Adipose tissue (tissue), 3 donors: ENCODE results near the gene FAM163A. TPM values are rescaled to one million over a fixed set of nuclear protein-coding genes. Genes with fewer than 3 reads are reported as not detected.
"Not testable (repeated sequence)": the region's sequence is repeated elsewhere in the genome, so short reads cannot be mapped to it uniquely, and the experiment has no call there.

ENCODE experiments used
- H3K27ac ChIP-seq: one replicate; pipeline ENCODE4 v1.5.1; 2013; ENCODE audit warnings: low read depth, low read length
- WGBS, 3 donors: extraction: QIAGEN DNeasy Blood & Tissue Kit; methylation state at CpG; one replicate each; pipeline ENCODE4 v1.1.7; 2013; 5-methylcytosine and 5-hydroxymethylcytosine counted together
- polyA plus RNA-seq, 3 donors: library from polyadenylated mRNA; stranded (reverse); fragments of 200-250 nt; gene quantifications; one replicate each; pipeline ENCODE4 v1.2.3, GENCODE V29; 2013
- donor health status: healthy with polysubstance abuse.
- donor health status: Bipolar disorder and iron deficiency.
- donor health status: healthy.

The FAM163A gene
- polyA plus RNA-seq, 3 donors, result 0.05 to 0.22 (median 0.06) TPM

- 78 to 91% (median 79%) methylated on average over 6 of the region's 6 CpGs for WGBS, 3 donors
- no peak overlapping the region for H3K27ac ChIP-seq
Measured at GRCh38 chr1:179824265-179824664, 81.2 kb downstream of the FAM163A start.

- WGBS, 3 donors, result 77 to 83% (median 79%) methylated on average over 8 of the region's 8 CpGs
- no peak overlapping the region for H3K27ac ChIP-seq
Measured at GRCh38 chr1:179825206-179825605, 82.1 kb downstream of the FAM163A start.

GRCh38 chr1:179825798-179826460 is 82.8 kb downstream of the FAM163A start:
- WGBS, 3 donors, result 76 to 82% (median 78%) methylated on average over 12 to 13 of the region's 13 CpGs
- H3K27ac ChIP-seq, result no peak overlapping the region

- WGBS, 3 donors, result 73 to 78% (median 74%) methylated on average over 7 of the region's 7 CpGs
- no peak overlapping the region for H3K27ac ChIP-seq
Measured at GRCh38 chr1:179826626-179827280, 83.7 kb downstream of the FAM163A start.

- 89 to 93% (median 90%) methylated on average over 9 of the region's 9 CpGs for WGBS, 3 donors
- H3K27ac ChIP-seq, result no peak overlapping the region
Measured at GRCh38 chr1:179828554-179829110, 85.5 kb downstream of the FAM163A start.

- 53 to 56% (median 55%) methylated on average over 3 of the region's 3 CpGs for WGBS, 3 donors
- no peak overlapping the region for H3K27ac ChIP-seq
Measured at GRCh38 chr1:179831225-179831624, 88.1 kb downstream of the FAM163A start.

GRCh38 chr1:179831852-179832699 is 89.0 kb downstream of the FAM163A start:
- no peak overlapping the region for H3K27ac ChIP-seq
- WGBS, 3 donors, result 64 to 75% (median 66%) methylated on average over 9 of the region's 9 CpGs

GRCh38 chr1:179836686-179837445 is 93.8 kb downstream of the FAM163A start:
- WGBS, 3 donors, result 96 to 98% (median 97%) methylated on average over 34 to 38 of the region's 38 CpGs
- not testable (repeated sequence) for H3K27ac ChIP-seq

- 77 to 90% (median 83%) methylated on average over 3 of the region's 3 CpGs for WGBS, 3 donors
- H3K27ac ChIP-seq, result no peak overlapping the region
Measured at GRCh38 chr1:179840107-179840506, 97.0 kb downstream of the FAM163A start.

- 95 to 98% (median 98%) methylated on average over 3 of the region's 3 CpGs for WGBS, 3 donors
- no peak overlapping the region for H3K27ac ChIP-seq
Measured at GRCh38 chr1:179848233-179848632, 105.1 kb downstream of the FAM163A start.

- no peak overlapping the region for H3K27ac ChIP-seq
- 90 to 92% (median 91%) methylated on average over 1 of the region's 1 CpG for WGBS, 3 donors
Measured at GRCh38 chr1:179853102-179853501, 110.0 kb downstream of the FAM163A start.

- H3K27ac ChIP-seq, result not testable (repeated sequence)
- 96 to 98% (median 96%) methylated on average over 4 of the region's 4 CpGs for WGBS, 3 donors
Measured at GRCh38 chr1:179855831-179856230, 112.7 kb downstream of the FAM163A start.

- 77 to 95% (median 82%) methylated on average over 2 of the region's 2 CpGs for WGBS, 3 donors
- no peak overlapping the region for H3K27ac ChIP-seq
Measured at GRCh38 chr1:179856296-179856695, 113.2 kb downstream of the FAM163A start.

- 74 to 95% (median 81%) methylated on average over 4 of the region's 4 CpGs for WGBS, 3 donors
- H3K27ac ChIP-seq, result no peak overlapping the region
Measured at GRCh38 chr1:179857009-179857408, 113.9 kb downstream of the FAM163A start.

GRCh38 chr1:179860652-179861051 is 117.6 kb downstream of the FAM163A start:
- WGBS, 3 donors, result 78 to 85% (median 79%) methylated on average over 3 of the region's 3 CpGs
- H3K27ac ChIP-seq, result no peak overlapping the region

GRCh38 chr1:179865377-179865776 is 122.3 kb downstream of the FAM163A start:
- WGBS, 3 donors, result 90 to 96% (median 94%) methylated on average over 6 of the region's 6 CpGs

More at GRCh38 chr1:179865377-179865776, 122.3 kb downstream of the FAM163A start:
- no peak overlapping the region for H3K27ac ChIP-seq
